Activated CD8-positive, alpha-beta memory T cell treated with anti-CD3 and anti-CD28 coated beads, Interleukin-2, amount 50 U/mL, for 4 hours (primary cell): ENCODE data around the gene ST6GALNAC3.

Experiments
- DNase-seq: peaks from one replicate; pipeline ENCODE4 v3.0.0-alpha.2; 2020

ST6GALNAC3 gene

DNA sequence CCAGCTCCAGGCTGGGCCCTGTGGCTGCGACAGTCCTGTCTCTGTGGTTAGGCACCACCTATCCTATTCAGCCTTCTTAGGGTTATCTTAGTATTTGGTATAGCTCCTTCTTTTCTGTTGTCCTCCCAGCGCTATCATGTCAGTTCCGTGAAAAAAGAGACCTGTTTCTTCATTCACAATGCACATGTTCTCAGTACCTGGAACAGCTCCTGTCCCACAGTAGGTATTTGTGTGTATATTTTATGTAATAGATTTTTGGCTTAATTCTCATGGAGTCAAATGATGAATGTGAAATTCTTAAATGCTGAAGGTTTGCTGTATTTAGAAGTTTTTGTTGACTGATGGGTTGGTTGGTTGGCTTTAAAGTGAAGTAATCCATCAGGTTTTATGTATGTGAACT, 279.7 kb downstream of the ST6GALNAC3 start:
- no peak for DNase-seq

DNA sequence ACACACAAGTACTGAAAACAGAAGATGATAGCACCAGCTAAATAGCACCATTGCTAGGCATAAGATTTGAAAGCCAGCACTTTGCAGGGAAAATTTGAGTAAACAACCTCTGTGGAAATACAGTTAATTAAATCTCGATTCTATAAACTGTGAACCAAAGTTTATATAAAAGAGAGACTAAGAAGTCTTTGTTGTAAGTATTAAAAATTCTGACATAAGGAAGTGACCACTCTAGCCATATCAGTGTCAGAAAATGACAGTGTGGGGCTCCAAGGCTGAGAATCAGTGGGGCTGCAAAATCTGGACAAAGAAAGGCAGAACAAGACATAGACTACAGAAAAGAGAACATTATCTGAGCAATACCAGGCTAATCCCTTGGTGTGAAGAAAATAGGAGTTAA, 292.2 kb downstream of the ST6GALNAC3 start:
- no peak for DNase-seq

DNA sequence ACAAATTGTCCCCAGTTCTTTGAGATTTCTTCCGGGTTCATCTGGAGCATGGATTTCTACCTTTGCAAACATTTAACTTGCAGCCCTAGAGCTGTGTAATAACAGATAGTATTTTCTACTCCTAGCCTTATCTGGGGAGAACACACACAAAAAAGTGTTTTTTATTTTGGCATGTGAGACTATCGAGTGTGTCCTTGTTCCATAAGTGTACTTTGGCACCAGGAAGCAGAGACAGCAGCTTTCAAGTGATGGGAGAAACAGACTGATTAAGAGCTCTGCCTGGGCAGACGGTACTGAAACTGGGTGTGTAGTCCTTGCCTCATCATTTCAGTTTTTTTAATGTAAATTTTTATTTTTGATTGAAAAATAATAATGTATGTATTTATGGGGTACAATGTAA, 297.4 kb downstream of the ST6GALNAC3 start:
- DNase-seq: no peak

DNA sequence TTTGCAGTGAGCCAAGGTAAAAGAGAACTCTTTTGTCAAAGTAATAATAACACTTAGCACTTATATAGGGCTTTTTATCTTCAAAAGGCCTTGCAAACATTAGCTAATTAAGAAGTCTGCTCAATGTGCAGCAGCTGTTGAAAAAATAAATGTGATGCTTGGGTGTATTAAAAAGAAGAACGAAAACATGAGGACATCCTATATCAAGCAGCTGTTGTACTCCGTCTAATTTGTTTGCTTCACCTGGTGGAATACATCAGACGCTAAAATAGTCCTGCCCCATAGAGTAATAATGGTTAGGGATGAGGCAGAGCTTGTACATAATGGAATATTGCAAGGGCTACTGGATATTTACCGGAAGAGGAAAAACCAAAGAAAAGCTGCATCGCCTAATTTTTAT, 299.5 kb downstream of the ST6GALNAC3 start:
- DNase-seq: no peak

DNA sequence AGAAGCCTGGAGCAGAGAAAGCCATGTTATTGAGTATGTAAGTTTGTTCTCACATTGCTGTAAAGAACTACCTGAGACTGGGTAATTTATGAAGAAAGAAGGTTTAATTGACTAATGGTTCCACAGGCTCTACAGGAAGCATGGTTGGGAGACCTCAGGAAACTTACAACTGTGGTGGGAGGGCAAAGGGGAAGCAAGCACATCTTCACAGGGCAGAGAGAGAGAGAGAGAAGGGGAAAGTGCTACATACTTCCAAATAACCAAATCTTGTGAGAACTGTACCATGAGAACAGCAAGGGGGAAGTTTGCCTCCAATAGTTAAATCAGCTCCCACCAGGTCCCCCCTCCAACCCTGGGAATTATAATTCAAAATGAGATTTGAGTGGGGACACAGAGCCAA, 302.7 kb downstream of the ST6GALNAC3 start:
- DNase-seq: no peak

DNA sequence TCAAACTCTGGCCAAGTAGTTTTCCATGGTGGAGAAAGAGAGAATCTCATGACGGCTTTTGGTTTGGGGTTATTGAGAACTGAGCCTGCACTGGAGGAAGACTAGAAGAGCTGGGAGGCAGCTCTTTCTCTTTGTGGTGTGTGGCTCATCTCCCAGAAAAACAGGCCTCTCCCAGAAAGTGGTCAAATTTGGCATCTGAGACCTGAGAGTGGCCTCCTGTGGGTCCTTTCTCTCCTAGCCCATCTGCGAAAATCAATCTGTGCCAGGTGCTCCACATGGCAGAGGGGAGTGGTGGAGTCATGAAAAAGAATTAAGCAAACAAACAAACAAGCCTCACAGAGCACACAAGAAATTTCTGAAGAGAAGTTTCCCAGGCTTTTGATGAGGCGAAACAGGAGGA, 305.0 kb downstream of the ST6GALNAC3 start:
- no peak for DNase-seq

DNA sequence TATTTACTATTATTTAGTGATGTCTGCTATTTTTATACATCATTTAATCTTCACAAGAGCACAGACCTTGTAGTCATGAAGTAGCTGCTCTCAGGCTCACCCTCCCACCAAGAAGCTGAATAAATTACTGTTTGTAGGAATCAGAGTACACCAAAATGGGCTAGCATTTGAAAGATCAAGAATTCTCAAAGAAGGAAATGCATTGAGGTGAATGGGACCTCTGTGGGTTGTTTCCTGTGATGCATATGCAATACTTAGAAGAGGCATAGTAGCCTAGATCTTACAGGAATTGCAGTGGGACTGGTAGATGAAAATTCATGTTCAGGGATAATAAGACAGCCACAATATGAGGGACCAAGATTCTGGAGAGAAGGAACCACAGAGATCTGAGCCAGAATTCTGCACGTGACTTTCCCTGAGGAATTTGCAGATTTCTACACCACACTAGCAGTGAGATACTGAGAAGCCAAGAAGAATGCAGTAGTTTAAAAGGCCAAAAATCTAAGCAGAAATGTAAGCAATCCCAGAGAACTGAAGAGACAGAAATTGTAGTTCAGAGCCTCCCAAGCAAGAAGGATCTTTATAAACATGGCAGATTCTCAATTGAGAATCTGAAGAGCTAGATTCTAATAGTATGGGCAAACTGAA, 307.0 kb downstream of the ST6GALNAC3 start:
- DNase-seq: no peak

DNA sequence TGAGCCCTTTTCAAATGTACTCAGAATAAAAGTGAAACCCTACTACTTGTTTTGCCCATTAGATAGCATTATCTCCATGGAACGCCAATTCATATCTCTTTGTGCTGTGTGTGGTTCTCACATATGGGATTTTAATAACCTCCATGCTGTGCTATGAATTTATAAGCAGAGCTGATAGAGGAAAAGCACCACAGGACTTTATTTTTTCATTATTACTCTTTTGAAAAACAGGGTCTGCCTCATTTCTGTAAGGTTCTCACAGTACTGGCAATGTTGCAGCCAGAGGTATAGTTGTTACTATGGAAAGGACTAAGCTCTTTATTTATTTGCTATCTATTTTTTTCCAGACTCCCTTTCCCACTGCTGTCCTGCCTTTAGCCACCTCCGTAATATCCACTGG, 313.7 kb downstream of the ST6GALNAC3 start:
- DNase-seq: no peak

DNA sequence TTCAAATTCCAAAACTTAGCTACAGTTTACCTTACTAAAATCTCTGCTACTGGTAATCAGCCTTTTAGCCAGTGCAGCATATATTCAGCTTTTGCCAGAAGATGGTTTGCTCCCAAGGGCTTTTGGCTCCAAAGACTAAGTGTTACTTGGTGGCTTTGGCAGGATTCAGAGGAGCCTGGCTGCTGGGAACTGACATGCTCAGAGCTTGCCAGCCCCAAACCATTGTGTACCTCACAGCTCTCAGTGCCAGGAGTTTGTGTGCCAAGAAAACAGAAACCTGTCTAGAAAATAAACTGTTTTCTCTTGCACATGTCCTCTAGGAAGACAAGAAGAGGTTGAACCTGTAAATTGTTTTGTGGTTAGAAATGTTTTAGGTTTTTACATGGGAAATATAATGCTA, 315.9 kb downstream of the ST6GALNAC3 start:
- DNase-seq: no peak

DNA sequence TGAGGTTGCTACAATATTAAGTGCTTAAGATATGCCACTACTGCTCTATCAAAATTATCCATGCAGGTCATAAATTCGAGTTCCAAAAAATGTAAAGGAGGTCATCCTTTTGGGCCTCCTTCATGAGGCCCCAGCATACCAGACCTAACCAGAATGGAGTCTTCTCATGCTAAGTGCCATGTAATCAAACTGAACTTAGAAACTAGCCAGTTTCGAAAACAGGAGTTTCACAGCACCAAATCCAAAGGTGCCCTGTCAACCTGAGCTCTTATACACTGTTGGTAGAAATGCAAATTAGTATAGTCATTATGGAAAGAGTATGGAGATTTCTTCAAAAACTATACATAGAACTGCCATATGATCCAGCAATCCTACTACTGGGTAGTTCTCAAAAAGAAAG, 320.5 kb downstream of the ST6GALNAC3 start:
- no peak for DNase-seq

DNA sequence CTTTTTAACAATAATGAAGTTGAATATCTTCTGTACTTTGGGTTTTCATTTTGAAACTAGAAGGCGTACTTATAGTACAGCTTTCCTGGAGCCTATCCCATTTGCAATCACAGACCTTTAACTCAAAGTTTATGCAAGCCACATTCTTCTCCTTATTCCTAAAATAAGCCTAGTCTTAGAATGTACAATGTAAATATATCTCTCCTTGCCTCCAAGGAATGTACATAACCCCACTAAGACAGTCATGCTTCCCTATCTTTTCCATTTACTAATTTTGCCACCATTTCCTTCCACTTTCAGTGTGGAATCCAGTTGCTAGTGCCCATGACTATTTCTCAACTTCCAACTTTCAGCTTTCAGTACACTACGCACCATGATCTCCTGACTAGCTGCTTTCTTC, 327.6 kb downstream of the ST6GALNAC3 start:
- DNase-seq: no peak

DNA sequence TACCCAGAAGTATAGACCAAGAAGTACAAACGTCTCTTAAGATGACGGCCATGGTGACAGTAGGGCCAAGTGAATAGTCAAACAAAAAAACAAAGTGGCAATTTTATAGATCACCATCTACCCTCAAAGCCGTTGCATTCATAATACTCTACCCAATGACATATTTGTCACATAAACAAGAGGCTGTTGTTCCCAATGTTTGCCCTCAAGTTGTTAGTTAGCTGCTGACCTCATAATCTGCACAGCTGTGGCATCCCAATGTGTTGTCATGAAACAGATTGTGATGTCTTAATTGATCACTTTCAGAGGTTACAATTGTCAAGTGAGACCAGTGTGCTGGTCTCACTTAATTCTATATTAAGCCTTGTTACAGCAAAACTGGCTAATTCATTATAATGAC, 333.8 kb downstream of the ST6GALNAC3 start:
- DNase-seq: no peak

DNA sequence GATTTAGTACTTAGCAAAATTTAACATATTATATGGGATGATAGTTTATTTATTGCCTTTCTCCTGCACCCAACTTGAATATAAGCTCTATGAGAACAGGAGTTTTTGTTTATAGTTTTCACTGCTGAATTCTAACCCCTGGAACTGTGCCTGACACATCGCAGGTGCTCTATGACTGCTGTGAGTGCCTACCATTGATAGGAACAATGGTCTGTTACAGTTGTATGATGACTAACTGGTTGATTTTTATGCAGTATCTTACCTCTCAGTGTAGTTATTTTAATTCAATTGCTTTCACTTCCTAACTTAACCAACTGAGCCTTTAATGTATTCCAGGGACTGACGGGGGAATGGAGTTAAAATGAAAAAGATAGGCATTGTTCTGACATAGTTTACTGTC, 336.0 kb downstream of the ST6GALNAC3 start:
- DNase-seq: no peak

DNA sequence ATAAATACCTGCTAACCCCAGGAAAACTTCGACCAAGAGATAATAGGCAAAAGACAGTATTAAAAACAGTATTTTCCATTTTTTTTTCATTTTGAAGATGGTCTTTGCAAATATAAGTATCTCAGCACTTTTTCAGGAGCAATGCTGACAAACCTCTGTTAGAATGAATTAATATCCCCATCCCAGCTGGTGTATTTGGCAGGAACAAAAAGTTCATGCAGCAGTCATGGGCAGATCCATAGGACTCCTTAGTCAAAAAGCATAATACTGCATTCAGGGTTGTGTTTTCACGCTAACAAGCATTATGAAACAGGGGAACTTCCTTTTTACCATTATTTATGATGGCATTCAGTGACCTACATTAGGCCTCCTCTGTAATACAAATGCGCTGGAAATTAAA, 344.0 kb downstream of the ST6GALNAC3 start:
- no peak for DNase-seq

DNA sequence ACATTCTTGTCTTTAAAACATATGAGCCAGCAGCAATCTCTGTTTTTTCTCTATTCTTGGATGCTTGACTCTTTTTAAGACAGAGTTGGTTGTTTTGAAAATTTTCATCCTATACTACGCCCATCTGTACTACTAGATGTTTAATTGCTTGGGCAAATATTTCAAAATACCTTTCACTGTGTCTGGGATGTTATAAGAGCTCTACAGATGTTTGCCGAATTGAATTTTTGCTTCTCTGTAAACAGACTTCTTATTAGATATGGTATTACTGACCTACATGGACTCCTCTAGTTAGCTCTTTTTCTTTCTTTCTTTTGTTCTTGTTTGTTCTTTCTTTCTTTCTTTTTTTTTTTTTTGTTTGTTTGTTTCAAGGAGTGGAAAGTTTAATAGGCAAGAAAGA, 345.1 kb downstream of the ST6GALNAC3 start:
- DNase-seq: no peak

DNA sequence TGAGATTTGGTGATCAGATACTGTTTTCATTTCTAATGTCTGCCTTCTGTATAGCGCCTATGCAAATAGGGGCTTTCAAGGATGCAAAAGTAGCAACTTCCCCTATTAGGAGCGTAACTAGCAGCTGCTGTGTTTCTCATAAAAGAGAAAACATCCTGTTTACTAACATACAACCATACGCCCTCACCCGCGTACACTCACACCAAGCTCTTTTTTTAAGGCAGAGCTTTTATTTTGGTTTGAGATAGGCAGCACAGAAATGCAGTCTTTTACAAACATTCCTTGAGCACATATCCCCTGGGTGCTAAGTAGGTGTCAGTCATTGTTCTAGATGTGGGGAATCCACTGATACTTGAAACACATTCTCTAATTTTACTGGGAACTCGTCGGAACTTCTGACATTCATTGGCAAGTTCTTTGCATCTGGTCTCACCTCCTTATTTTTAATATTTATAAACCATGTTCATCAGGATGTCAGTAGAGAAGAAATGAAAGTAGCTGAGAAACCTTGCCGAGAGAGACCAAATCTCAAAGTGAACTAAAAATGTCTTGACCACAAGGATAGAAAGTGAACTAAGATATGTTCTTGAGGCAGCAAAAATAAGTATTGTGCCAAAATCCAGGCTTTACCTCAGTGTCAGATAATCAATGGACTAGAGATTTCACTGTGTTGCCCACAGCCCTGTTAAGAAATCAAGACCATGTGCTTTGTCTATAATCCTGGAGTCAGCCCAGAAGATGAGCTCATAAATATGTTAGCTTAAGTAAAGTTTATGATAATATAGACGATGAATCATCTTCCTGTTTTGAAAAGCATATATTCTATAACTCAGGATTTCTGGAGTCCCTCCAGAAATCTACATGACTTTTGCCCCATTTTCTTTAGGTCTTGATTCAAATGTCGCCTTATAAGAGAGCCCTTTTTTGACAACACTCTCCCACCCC, 350.9 kb downstream of the ST6GALNAC3 start:
- no peak for DNase-seq

DNA sequence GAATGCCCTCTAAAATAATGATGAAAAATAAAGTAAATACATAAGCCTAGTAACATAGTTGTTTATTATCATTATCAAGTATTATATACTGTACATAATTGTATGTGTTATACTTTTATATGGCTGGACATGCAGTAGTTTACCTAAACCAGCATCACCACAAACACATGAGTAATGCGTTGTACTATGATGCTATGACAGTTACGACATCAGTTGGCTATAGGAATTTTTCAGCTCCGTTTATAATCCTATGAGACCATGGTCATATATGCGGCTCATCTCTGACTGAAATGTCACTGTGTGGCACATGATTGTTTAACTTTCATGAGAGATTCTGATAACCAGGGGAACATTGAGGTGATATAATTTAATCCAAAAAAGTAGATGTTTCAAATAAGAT, 352.1 kb downstream of the ST6GALNAC3 start:
- DNase-seq: no peak

DNA sequence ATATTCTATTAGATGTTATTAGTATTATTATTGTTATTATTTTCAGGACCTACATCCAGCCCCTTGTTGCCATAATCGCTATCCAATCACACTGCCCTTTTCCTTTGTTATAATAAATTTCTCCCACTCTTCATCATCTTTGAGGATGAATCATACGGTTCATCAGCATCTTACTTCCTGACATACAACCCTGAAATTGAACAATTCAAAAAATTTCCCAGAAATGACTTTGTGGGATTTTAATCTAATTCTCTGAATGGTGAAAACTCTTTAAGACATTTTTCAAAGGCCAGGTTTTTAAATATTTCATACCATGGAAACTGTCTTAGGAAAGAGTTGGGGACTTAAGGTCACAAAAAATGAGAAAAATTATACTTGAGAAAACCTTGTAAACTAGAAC, 353.5 kb downstream of the ST6GALNAC3 start:
- DNase-seq: no peak

DNA sequence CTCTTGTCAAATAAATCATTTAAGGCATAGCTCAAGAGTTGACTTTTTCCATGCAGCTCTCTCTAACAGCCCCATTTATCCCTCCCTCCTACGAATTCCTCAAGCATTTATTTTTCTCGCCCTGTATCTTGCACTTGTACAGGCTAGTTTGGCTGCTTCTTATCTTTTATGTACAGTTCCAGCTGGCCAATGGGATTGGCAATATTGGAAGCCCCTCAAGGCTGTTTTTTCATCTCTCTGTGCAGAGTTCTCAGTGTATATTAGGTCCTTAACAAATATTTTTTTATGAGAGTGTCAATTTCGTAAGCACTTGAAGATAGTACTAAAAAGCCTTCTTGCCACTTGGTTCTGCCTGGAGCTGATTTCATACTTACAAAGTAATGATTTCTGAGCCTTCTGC, 356.0 kb downstream of the ST6GALNAC3 start:
- no peak for DNase-seq

DNA sequence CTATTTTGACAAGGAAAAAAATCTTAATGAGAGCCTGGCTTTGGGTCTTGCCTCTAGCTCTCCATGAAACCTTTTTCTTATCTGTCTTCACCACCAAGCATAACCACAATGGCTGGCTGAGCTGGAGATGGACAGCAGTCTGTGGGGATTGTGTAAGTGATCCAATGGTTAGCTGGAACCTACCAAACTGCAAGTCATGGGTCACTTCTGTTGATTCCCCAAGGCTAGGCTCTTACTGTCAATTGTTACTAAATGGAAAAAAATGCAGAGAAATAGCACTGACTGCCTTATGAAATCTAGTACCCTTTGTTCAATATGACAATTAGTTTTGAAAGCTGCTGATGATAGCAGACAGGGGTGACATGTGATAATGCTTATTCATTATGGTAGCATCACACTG, 359.0 kb downstream of the ST6GALNAC3 start:
- DNase-seq: no peak

DNA sequence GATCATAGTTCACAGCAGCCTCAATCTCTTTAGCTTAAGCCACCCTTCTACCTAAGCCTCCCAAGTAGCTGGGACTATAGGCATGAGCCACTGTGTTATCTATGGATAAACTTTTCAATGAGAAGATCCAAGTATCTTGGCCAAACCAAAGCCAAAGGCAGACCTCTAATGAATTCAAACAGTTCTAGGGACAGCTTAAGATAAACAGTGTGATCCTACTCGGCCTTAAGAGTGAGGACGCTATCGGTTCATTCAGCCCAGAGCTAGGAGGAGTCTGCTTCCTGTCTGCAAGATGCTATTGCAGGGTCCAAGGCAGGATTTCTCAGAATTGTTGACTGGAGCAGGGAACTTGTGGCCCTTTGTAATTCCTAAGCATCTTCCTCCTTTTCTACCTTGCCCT, 368.7 kb downstream of the ST6GALNAC3 start:
- DNase-seq: no peak

DNA sequence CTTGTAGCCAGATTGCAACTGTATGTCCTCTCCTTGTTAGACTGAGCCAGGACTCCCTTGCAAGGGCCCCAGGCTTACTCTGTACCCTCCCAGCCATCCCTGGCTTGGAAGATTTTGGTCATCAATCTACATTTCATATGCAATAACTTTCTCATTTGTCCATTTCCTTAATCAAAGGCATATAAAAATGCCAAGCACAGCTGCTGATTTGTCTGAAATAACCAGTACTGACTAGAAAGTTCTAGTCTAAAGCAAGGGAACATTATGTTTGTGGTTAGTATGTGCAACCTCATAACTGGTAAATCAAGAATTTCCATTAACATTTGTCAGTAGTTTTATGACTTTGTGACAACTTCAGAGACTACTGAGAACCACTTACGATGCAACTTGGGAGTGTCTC, 370.2 kb downstream of the ST6GALNAC3 start:
- DNase-seq: no peak

DNA sequence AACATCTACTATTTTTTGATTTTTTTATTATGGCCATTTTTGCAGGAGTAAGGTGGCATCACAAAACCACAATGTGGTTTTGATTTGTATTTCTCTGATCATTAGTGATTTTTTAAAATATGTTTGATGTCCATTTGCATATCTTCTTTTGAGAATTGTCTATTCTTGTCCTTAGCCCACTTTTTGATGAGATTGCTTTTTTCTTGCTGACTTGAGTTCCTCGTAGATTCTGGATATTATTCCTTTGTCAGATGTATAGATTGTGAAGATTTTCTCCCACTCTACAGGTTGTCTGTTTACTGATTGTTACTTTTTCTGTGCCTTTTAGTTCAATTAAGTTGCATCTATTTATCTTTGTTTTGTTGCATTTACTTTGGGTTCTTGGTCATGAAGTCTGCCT, 375.7 kb downstream of the ST6GALNAC3 start:
- no peak for DNase-seq

DNA sequence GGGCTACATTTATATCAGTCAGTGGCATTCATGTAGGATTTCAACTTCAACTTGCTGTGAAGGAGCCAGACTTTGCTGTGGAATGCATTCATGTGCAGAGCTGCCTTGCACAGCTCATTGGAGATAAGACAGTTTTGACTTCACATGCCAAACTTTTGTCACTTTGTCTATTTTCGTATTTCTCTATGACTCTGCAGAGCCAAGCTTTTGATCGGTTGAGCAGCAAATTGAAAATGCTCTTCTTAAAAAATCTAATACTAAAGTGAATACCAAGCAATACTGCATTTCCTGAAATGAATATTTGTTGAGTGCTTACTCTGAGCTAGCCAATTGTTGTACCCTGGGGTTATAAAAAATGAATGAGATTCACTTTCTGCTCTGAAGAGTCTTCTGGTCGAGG, 388.7 kb downstream of the ST6GALNAC3 start:
- no peak for DNase-seq

DNA sequence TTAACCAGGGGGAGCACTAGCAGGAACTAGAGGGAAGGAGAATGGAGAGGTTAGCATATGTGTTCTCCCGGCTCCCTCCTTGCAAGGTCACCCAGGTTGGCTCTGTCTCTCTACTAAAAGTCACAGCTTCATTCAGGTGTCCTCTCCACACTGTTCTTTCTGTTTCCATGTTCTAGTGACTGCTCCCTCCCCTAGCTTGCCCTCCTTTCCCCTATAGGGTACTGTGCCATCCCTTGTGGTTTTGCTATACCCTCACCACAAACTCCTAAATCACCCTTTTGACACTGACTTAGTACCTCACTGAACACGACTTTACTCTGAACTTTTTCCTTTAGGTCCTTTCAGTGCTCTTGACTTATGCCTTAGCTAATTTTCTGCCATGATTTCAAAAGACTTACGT, 389.3 kb downstream of the ST6GALNAC3 start:
- DNase-seq: no peak
